GM21526 (cell line): ENCODE measurements around the gene KRTAP2-3.
"Not testable (repeated sequence)": the region's sequence is repeated elsewhere in the genome, so short reads cannot be mapped to it uniquely, and the experiment has no call there.

Source experiments
- ATAC-seq: cut with Tn5 transposase; IDR thresholded peaks from one replicate; pipeline ENCODE4 v1.9.1; 2021; ENCODE audit warnings: moderate library complexity; ENCODE audit not compliant: unreplicated experiment, low FRiP score

KRTAP2-3 gene

GRCh38 chr17:41037853-41038350 lies 22.0 kb downstream of the KRTAP2-3 start:
- ATAC-seq = no peak

DNA sequence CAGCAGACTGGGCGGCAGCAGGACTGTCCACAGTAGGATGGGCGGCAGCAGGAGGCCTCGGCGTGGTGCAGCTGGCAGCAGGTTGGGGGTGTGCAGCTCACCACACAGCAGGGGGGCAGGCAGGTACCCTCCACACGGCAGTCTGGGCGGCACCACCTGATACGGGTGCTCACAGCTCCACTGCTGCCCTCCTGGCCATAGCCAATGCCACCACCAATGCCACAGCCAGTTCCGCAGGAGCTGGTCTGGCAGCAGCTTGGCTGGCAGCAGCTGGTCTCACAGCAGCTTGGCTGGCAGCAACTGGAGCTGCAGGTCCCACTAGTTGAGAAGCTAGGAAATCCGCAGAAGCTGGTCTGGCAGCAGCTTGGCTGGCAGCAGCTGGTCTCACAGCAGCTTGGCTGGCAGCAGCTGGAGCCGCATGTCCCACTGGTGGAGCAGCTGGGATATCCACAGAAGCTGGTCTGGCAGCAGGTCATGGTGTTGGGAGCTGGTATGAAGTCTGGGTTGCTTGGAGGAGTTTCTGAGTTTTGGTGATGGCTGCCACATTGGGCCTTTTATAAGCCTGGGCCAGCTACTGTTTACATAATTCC lies 25.5 kb downstream of the KRTAP2-3 start, which contains the start of gene KRTAP1-3:
Gene KRTAP1-3, minus strand, starts transcription at position 529 of the 590 bp plus-strand sequence. Its CDS starts 53 bp downstream, at position 476.
- not testable (repeated sequence) for ATAC-seq

DNA sequence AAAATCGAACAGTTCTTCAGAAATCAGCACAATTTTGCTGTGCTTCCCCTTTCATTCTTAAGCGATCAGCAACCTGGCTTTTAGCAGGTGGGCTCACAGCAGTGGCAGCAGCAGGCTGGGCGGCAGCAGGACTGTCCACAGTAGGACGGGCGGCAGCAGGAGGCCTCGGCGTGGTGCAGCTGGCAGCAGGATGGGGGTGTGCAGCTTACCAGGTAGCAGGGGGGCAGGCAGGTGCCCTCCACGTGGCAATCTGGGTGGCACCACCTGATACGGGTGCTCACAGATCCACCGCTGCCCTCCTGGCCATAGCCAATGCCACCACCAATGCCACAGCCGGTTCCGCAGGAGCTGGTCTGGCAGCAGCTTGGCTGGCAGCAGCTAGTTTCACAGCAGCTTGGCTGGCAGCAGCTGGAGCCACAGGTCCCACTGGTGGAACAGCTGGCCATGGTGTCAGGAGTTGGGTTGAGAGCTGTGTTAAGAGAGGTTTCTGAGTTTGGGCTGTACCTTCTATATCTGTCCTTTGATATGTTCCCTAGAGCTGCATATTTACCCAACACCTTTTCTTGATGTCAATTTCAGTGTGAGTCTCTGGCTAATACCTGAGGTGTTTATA lies 30.2 kb downstream of the KRTAP2-3 start, which contains the start of gene KRTAP1-4:
Gene KRTAP1-4, minus strand, starts transcription at position 563 of the 613 bp plus-strand sequence. Its CDS starts 117 bp downstream, at position 446.
- ATAC-seq = no peak

GRCh38 chr17:41026715-41027471 lies 33.0 kb downstream of the KRTAP2-3 start, which contains the start of gene KRTAP1-5:
Gene KRTAP1-5, minus strand, starts transcription at chr17:41027208. Its CDS starts 53 bp downstream, at chr17:41027155.
- no peak for ATAC-seq

DNA sequence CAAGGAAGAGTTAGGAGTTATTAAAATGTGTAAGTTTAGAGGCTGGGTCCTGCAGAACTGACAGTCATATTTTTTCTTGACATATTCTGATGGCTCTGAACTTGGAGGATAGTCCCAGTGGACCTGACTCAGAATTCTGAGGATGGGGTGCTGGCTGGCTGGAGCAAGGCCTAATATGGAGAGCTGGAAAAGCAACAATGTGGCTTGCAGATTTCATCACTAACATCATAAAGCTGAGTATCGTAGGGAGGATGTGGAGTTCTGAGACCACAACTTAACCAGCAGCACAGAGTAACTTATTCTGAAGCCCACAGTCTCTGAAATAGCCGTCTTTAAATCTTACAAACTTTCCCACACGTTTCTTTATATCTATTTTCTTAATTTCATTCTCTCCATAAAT lies 35.2 kb downstream of the KRTAP2-3 start:
- ATAC-seq = no peak

GRCh38 chr17:41020336-41020735 lies 39.6 kb downstream of the KRTAP2-3 start:
- no peak for ATAC-seq

DNA sequence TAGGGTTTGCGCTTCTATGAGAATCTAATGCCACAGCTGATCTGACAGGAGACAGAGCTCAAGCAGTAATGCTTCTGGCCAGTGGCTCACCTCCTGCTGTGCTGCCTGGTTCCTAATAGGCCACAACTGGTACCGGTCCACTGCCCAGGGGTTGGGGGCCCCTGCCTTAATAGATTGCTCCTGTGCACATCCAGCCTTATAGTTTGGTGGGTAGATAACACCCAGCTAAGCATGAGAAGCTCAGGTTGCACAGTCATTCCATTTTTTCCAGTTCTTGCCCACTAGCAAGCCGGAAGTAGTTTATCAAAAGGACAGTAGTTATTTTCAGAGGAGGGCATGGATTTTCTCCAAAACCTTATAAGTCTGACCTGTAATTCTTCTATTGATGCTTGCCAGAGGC lies 40.5 kb downstream of the KRTAP2-3 start:
- no peak for ATAC-seq

GRCh38 chr17:41018541-41018940 lies 41.4 kb downstream of the KRTAP2-3 start:
- no peak for ATAC-seq

DNA sequence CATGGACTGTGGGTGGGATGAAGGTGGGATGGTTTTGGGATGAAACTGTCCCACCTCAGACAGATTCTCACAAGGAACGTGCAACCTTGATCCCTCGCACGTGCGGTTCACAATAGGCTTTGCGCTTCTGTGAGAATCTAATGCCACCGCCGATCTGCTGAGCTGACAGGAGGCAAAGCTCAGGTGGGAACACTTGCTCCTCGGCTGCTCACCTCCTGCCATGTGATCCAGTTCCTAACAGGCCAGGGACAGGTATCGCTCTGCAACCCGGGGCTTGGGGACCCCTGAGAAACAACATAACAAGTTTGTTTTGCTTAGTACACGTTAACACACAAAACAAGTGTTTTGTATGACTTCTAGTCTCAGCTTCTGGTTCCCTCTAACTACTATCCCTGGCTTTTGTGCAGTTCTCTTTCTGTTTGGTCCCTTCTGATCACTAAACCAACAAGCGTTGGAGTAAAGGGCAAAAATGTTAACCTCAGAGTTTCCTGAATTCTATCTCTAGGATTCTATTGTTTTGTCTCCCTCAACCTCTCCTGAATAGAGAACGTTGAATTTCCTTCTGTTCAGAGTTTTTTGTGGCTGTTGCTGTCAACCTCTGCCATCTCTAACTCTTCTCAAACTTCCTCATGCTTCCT lies 43.2 kb downstream of the KRTAP2-3 start:
- no peak for ATAC-seq

- no peak for ATAC-seq
Measured at GRCh38 chr17:41015454-41015853, 44.5 kb downstream of the KRTAP2-3 start.

DNA sequence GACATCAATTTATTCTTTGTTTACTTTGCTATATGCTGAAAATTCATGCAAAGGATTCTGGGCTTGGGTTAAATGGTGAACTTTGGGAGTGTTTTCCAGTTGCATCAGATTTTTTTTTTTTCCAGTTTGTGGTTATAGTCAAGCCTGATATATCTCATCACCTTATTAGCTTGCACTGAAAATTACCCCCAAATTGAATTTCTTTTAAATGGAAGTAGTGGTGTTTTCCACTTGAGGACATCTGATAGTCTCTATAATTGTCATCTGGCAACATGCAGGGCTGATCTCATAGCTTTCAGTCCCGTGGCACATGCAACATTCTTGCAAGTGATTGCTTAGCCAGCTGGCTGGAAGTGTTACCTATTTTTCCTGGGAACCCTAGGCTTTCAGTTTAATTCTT lies 46.3 kb downstream of the KRTAP2-3 start:
- ATAC-seq = no peak

GRCh38 chr17:41013181-41013580 lies 46.7 kb downstream of the KRTAP2-3 start:
- no peak for ATAC-seq

- ATAC-seq = no peak
Measured at GRCh38 chr17:41012326-41013120, 47.4 kb downstream of the KRTAP2-3 start.

GRCh38 chr17:41010441-41010840 lies 49.5 kb downstream of the KRTAP2-3 start:
- ATAC-seq = no peak

GRCh38 chr17:41009936-41010335 lies 50.0 kb downstream of the KRTAP2-3 start:
- ATAC-seq = no peak

- ATAC-seq = no peak
Measured at GRCh38 chr17:41009301-41009760, 50.6 kb downstream of the KRTAP2-3 start.
